ENCODE results near the gene SHKBP1.

The SHKBP1 gene

GRCh38 chr19:40530091-40530901, 46.4 kb upstream of the SHKBP1 start:
- Histone ChIP-seq H3K36me3 (ENCODE audit: control insufficient read depth in 2 of 2, insufficient read depth in 1 of 2, low read length in 2 of 2) (peaks cover 0 to 3% of the 10 kb centered on the region in 2 experiments; a peak in 2 of 3 replicates), H3K9me3 (ENCODE audit: control insufficient read depth, insufficient read depth, low read depth, low read length) (no peaks in the 10 kb centered on the region), H3K27ac (ENCODE audit: extremely low read depth, low read depth, low read length) (peak overlapping the region; percentile 39; the same call in 1 of the 2 replicates), H3K4me1 (ENCODE audit: control insufficient read depth, insufficient read depth, low read length) (peaks cover 17% of the 10 kb centered on the region), H3K4me3 (ENCODE audit: low read depth, low read length) (peak overlapping the region; percentile 30)
- CTCF ChIA-PET, result interaction anchor here (0.6 to 13.3 kb wide), 22 partner anchors 9 to 155 kb away, joined by 3 to 259 read pairs (median 4); partner anchors contain the start of gene LTBP4
- POLR2A ChIA-PET, result interaction anchor here (0.6 to 1.5 kb wide), 4 partner anchors 65 to 1330 kb away, joined by 3 to 9 read pairs (median 4); partner anchors contain the start of genes BLVRB and RPS19
- TF ChIP-seq ZBTB17 (tag by site-specific recombination; IDR thresholded peaks at IDR 0.05), result no peak
- TF ChIP-seq OSR2 (tag by site-specific recombination; IDR thresholded peaks at IDR 0.05), result no peak
- no peak for TF ChIP-seq MZF1 (tag by site-specific recombination; IDR thresholded peaks at IDR 0.05; ENCODE audit: borderline replicate concordance)
- no peak for TF ChIP-seq ZBTB48 (tag by site-specific recombination; IDR thresholded peaks at IDR 0.05)
- TF ChIP-seq ZBTB8A (tag by site-specific recombination; IDR thresholded peaks at IDR 0.05), result no peak
- TF ChIP-seq ZBTB21 (tag by site-specific recombination; IDR thresholded peaks at IDR 0.05), result no peak
- TF ChIP-seq REST (tag by site-specific recombination; IDR thresholded peaks at IDR 0.05), result peak; percentile 96
- 0 out of 2 replicates have a peak, but pooled peaks have one; percentile 11 for TF ChIP-seq HOXA7 (CRISPR knock-in tag; IDR thresholded peaks at IDR 0.05; ENCODE audit: borderline replicate concordance)
- peak; percentile 60 for TF ChIP-seq ZNF398 (tag by site-specific recombination; IDR thresholded peaks at IDR 0.05)
- no peak for TF ChIP-seq ZNF571 (tag by site-specific recombination; IDR thresholded peaks at IDR 0.05)
- peak; percentile 83 for TF ChIP-seq ZBTB10 (tag by site-specific recombination; IDR thresholded peaks at IDR 0.05)
- no peak for TF ChIP-seq ZNF549 (tag by site-specific recombination; IDR thresholded peaks at IDR 0.05)
- no peak for TF ChIP-seq ZSCAN16 (tag by site-specific recombination; IDR thresholded peaks at IDR 0.05)
- TF ChIP-seq YY2 (tag by site-specific recombination; IDR thresholded peaks at IDR 0.05), result no peak
- peak; percentile 34 for TF ChIP-seq ZBTB26 (tag by site-specific recombination; optimal IDR thresholded peaks at IDR 0.05)
- TF ChIP-seq ZNF513 (tag by site-specific recombination; IDR thresholded peaks at IDR 0.05), result no peak
- TF ChIP-seq ZNF610 (tag by site-specific recombination; IDR thresholded peaks at IDR 0.05; ENCODE audit: borderline replicate concordance), result no peak
- TF ChIP-seq ZNF335 (tag by site-specific recombination; conservative IDR thresholded peaks at IDR 0.05), result no peak
- TF ChIP-seq ZNF514 (tag by site-specific recombination; IDR thresholded peaks at IDR 0.05), result no peak
- 0 out of 2 replicates have a peak, but pooled peaks have one; percentile 7 for TF ChIP-seq ZNF169 (tag by site-specific recombination; IDR thresholded peaks at IDR 0.05)
- TF ChIP-seq KLF7 (tag by site-specific recombination; IDR thresholded peaks at IDR 0.05; ENCODE audit: borderline replicate concordance), result no peak
- TF ChIP-seq ZXDB (tag by site-specific recombination; IDR thresholded peaks at IDR 0.05), result no peak
- peak; percentile 54 for TF ChIP-seq KLF9 (tag by site-specific recombination; IDR thresholded peaks at IDR 0.05; ENCODE audit: low read depth)
- no peak for TF ChIP-seq ZNF174 (tag by site-specific recombination; IDR thresholded peaks at IDR 0.05)
- no peak for TF ChIP-seq PRDM1 (tag by site-specific recombination; IDR thresholded peaks at IDR 0.05)
- TF ChIP-seq KLF16 (tag by site-specific recombination; IDR thresholded peaks at IDR 0.05), result 0 out of 2 replicates have a peak, but pooled peaks have one; percentile 55
- TF ChIP-seq WT1 (tag by site-specific recombination; IDR thresholded peaks at IDR 0.05), result 0 out of 2 replicates have a peak, but pooled peaks have one; percentile 26
